IPS-18a (cell line): ENCODE measurements around the gene CHGA.

Source experiments
- H3K27ac ChIP-seq: one replicate; pipeline ENCODE4 v1.5.1; 2013; ENCODE audit warnings: low read length
- H3K27me3 ChIP-seq: one replicate; pipeline ENCODE4 v1.6.1; 2013; ENCODE audit warnings: mild to moderate bottlenecking, low read length; ENCODE audit not compliant: control insufficient read depth, insufficient read depth
- H3K36me3 ChIP-seq: one replicate; pipeline ENCODE4 v1.6.1; 2013; ENCODE audit warnings: low read depth, low read length; ENCODE audit not compliant: control insufficient read depth
- H3K4me1 ChIP-seq: one replicate; pipeline ENCODE4 v1.6.1; 2013; ENCODE audit warnings: low read depth, low read length; ENCODE audit not compliant: control insufficient read depth
- H3K4me3 ChIP-seq: one replicate; pipeline ENCODE4 v1.5.1; 2013; ENCODE audit warnings: low read length
- H3K9ac ChIP-seq: one replicate; pipeline ENCODE4 v1.6.1; 2013; ENCODE audit warnings: mild to moderate bottlenecking, low read length, moderate library complexity
- H3K9me3 ChIP-seq: one replicate; pipeline ENCODE4 v1.6.1; 2013; ENCODE audit warnings: low read depth, low read length; ENCODE audit not compliant: control insufficient read depth

Gene CHGA

DNA sequence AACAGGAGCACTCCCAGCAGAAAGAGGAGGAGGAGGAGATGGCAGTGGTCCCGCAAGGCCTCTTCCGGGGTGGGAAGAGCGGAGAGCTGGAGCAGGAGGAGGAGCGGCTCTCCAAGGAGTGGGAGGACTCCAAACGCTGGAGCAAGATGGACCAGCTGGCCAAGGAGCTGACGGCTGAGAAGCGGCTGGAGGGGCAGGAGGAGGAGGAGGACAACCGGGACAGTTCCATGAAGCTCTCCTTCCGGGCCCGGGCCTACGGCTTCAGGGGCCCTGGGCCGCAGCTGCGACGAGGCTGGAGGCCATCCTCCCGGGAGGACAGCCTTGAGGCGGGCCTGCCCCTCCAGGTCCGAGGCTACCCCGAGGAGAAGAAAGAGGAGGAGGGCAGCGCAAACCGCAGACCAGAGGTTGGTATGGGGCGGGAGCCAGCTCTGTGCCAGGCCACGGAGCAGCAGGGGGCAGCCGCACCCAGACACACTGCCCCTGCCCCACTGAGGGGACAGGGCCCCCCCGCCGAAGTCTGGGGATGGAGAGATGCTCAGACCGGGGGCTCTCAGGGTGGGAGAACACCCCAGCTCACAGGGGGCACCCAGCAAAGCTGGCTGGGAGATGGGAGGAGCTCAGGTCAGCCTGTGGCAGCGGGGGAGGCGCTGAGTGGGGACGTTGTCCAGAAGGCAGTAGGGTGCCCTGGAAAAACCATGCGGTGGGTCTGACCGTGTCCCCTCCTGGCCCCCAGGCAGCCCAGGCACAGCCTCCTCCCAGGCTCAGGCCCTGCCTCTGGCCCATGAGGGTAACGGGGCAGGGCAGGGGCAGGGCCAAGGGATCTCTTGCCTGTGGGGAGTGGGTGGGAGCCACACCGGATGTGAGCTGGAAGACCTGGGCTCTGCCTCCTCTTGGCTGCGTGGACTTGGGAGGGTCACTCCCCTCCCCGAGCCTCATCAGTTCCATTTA is 9.8 kb downstream of the CHGA start:
- Histone ChIP-seq H3K4me3 (no peak overlapping the region), H3K36me3 (peaks cover under 1% of the 10 kb centered on the region), H3K27me3 (no peaks in the 10 kb centered on the region), H3K4me1 (no peaks in the 10 kb centered on the region), H3K9ac (no peak overlapping the region), H3K27ac (no peak overlapping the region), H3K9me3 (no peaks in the 10 kb centered on the region)

GRCh38 chr14:92933481-92933880 is 10.5 kb downstream of the CHGA start:
- Histone ChIP-seq H3K9me3 (no peaks in the 10 kb centered on the region), H3K27ac (no peak overlapping the region), H3K36me3 (no peaks in the 10 kb centered on the region), H3K4me3 (no peak overlapping the region), H3K9ac (no peak overlapping the region), H3K27me3 (no peaks in the 10 kb centered on the region), H3K4me1 (no peaks in the 10 kb centered on the region)

- Histone ChIP-seq H3K36me3 (no peaks in the 10 kb centered on the region), H3K9me3 (no peaks in the 10 kb centered on the region)
Observed at GRCh38 chr14:92934196-92935085, 11.5 kb downstream of the CHGA start.

GRCh38 chr14:92935446-92935845 is 12.5 kb downstream of the CHGA start:
- no peaks in the 10 kb centered on the region for H3K36me3 ChIP-seq
- H3K9me3 ChIP-seq = no peaks in the 10 kb centered on the region
- no peak overlapping the region for H3K4me3 ChIP-seq
- no peaks in the 10 kb centered on the region for H3K4me1 ChIP-seq
- no peaks in the 10 kb centered on the region for H3K27me3 ChIP-seq
- H3K9ac ChIP-seq = no peak overlapping the region
- no peak overlapping the region for H3K27ac ChIP-seq

More at GRCh38 chr14:92934196-92935085, 11.5 kb downstream of the CHGA start:
- H3K4me1 ChIP-seq = no peaks in the 10 kb centered on the region
- H3K27ac ChIP-seq = no peak overlapping the region
- H3K4me3 ChIP-seq = no peak overlapping the region
- no peak overlapping the region for H3K9ac ChIP-seq
- no peaks in the 10 kb centered on the region for H3K27me3 ChIP-seq

DNA sequence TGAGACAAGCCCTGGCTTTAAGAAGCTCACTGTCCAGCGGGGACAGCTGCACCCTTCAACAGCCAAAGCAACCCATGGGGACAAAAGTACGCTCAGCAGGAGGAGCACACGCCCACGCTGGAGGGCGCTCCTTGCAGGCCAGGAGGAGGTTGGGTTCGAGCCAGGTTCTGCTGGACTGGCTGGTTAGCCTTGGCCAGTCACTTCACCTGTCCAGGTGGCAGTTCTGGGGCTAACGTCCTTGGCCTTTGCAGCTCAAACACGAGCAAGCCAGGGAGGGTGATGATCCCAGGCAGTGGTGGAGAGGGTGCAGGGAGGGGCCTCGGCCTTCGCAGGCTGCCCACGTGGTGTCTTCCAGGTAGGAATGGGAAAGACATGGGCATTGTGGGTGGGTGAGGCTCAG is 13.1 kb downstream of the CHGA start:
- Histone ChIP-seq H3K9ac (no peak overlapping the region), H3K4me1 (no peaks in the 10 kb centered on the region), H3K4me3 (no peak overlapping the region), H3K27ac (no peak overlapping the region), H3K27me3 (no peaks in the 10 kb centered on the region), H3K9me3 (no peaks in the 10 kb centered on the region), H3K36me3 (no peaks in the 10 kb centered on the region)

GRCh38 chr14:92937051-92937937 is 14.3 kb downstream of the CHGA start:
- peaks cover 2% of the 10 kb centered on the region for H3K36me3 ChIP-seq
- H3K9me3 ChIP-seq = no peaks in the 10 kb centered on the region
- H3K27ac ChIP-seq = no peak overlapping the region
- H3K27me3 ChIP-seq = no peaks in the 10 kb centered on the region
- H3K4me1 ChIP-seq = no peaks in the 10 kb centered on the region
- H3K4me3 ChIP-seq = no peak overlapping the region
- H3K9ac ChIP-seq = no peak overlapping the region

- Histone ChIP-seq H3K4me3 (no peak overlapping the region), H3K27me3 (no peaks in the 10 kb centered on the region), H3K9ac (no peak overlapping the region), H3K9me3 (no peaks in the 10 kb centered on the region), H3K27ac (no peak overlapping the region), H3K4me1 (no peaks in the 10 kb centered on the region), H3K36me3 (peaks cover 2% of the 10 kb centered on the region)
Observed at GRCh38 chr14:92938235-92938875, 15.4 kb downstream of the CHGA start.

DNA sequence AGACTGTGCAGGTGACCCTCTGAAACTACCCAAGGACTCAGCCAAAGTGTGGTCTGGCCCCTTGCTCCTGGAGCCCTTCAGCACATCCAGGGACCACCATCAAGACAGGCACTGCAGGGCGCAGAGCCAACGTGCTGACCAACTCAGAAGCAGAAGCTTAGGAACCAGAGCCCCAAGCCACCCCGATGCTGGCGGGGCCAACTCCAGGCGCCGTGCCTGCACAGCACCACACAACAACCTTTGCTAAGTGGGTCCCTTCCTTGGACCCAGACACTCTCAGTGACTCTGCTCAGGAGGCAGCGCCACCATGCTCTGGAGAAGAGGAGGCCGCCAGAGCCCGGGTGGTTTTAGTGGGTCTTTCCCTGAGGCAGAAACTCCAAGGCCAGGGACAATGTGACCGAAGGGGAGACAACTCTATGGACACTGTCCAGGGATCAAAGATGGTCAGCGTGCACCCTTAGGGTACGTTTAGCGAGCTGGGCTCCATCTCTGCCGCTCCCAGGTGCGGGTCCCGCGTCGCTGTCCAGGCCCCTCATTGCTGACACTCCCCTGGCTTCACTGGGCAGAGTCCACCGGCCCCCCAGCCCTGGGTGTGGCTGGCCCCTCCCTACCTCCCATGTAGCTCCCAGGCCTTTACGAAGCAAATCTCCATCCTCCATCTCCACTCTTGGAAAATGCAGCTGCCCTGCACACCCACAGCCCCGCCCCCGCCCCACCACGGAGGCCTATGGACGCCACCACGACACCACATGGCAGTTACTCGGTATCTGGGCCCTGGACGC is 16.1 kb downstream of the CHGA start:
- Histone ChIP-seq H3K36me3 (peaks cover 2% of the 10 kb centered on the region), H3K9ac (no peak overlapping the region), H3K4me3 (no peak overlapping the region), H3K9me3 (no peaks in the 10 kb centered on the region), H3K27me3 (no peaks in the 10 kb centered on the region), H3K4me1 (no peaks in the 10 kb centered on the region), H3K27ac (no peak overlapping the region)

- Histone ChIP-seq H3K4me3 (no peak overlapping the region), H3K36me3 (peaks cover 2% of the 10 kb centered on the region), H3K9ac (no peak overlapping the region), H3K4me1 (no peaks in the 10 kb centered on the region), H3K27ac (no peak overlapping the region), H3K9me3 (no peaks in the 10 kb centered on the region), H3K27me3 (no peaks in the 10 kb centered on the region)
Observed at GRCh38 chr14:92939699-92940098, 16.7 kb downstream of the CHGA start.

- H3K9me3 ChIP-seq = no peaks in the 10 kb centered on the region
- no peaks in the 10 kb centered on the region for H3K4me1 ChIP-seq
- H3K36me3 ChIP-seq = peaks cover 2% of the 10 kb centered on the region
- no peak overlapping the region for H3K4me3 ChIP-seq
- no peaks in the 10 kb centered on the region for H3K27me3 ChIP-seq
- no peak overlapping the region for H3K27ac ChIP-seq
- H3K9ac ChIP-seq = no peak overlapping the region
Observed at GRCh38 chr14:92940543-92940942, 17.6 kb downstream of the CHGA start.
